Measurements from ENCODE around the gene ADGRG3.

DNA sequence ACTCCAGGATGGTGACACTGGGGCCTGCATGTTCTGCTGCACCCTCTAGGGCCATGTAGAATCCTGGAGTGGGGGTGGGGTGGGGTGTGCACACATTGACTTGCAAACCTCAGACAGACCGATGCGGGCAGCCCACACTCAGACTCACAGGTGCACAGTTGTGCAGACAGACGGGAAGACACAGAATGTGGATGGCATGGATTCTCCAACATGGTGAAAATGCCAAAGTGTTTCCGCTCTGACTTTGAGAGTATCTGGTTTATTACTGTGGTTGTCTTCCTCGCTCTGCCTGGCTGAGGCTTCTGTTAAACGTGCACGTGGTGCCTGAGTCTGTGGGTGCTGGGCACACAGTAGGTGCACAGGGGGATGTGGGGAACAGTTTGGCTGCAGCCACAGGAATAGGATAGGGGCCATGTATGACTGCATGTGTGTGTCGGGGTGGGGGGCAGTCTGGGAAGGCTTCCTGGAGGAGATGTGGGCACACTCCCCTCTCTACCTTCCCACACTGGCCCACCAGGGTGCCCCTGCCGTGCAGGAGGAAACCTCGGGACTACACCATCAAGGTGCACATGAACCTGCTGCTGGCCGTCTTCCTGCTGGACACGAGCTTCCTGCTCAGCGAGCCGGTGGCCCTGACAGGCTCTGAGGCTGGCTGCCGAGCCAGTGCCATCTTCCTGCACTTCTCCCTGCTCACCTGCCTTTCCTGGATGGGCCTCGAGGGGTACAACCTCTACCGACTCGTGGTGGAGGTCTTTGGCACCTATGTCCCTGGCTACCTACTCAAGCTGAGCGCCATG, 9.0 kb upstream of the ADGRG3 start:
- TF ChIP-seq, protein P1, sequence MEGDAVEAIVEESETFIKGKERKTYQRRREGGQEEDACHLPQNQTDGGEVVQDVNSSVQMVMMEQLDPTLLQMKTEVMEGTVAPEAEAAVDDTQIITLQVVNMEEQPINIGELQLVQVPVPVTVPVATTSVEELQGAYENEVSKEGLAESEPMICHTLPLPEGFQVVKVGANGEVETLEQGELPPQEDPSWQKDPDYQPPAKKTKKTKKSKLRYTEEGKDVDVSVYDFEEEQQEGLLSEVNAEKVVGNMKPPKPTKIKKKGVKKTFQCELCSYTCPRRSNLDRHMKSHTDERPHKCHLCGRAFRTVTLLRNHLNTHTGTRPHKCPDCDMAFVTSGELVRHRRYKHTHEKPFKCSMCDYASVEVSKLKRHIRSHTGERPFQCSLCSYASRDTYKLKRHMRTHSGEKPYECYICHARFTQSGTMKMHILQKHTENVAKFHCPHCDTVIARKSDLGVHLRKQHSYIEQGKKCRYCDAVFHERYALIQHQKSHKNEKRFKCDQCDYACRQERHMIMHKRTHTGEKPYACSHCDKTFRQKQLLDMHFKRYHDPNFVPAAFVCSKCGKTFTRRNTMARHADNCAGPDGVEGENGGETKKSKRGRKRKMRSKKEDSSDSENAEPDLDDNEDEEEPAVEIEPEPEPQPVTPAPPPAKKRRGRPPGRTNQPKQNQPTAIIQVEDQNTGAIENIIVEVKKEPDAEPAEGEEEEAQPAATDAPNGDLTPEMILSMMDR (IDR thresholded peaks at IDR 0.05): no peak
- TF ChIP-seq POLR2A (IDR thresholded peaks at IDR 0.05): no peak

All from thyroid gland (tissue), 4 donors.